GM18867 (cell line): ENCODE data around the gene KRT81.
"Not testable (repeated sequence)": the region's sequence is repeated elsewhere in the genome, so short reads cannot be mapped to it uniquely, and the experiment has no call there.

ENCODE experiments used
- ATAC-seq: cut with Tn5 transposase; IDR thresholded peaks from one replicate; pipeline ENCODE4 v1.9.1; 2021; ENCODE audit warnings: mild to moderate bottlenecking, moderate library complexity; ENCODE audit not compliant: unreplicated experiment

The KRT81 gene

GRCh38 chr12:52318241-52318990 lies 27.1 kb upstream of the KRT81 start:
- no peak for ATAC-seq

GRCh38 chr12:52317468-52318052 lies 26.2 kb upstream of the KRT81 start:
- ATAC-seq = no peak

- no peak for ATAC-seq
These were observed 25.4 kb upstream of the KRT81 start for GRCh38 chr12:52316701-52317100.

GRCh38 chr12:52316290-52316689 lies 25.0 kb upstream of the KRT81 start:
- ATAC-seq = no peak

GRCh38 chr12:52315721-52316120 lies 24.4 kb upstream of the KRT81 start:
- ATAC-seq = not testable (repeated sequence)

- no peak for ATAC-seq
These were observed 23.2 kb upstream of the KRT81 start for GRCh38 chr12:52314511-52314910.

GRCh38 chr12:52313926-52314325 lies 22.6 kb upstream of the KRT81 start:
- ATAC-seq = no peak

- ATAC-seq = no peak
These were observed 22.1 kb upstream of the KRT81 start for GRCh38 chr12:52313461-52313860.

GRCh38 chr12:52312086-52312485 lies 20.8 kb upstream of the KRT81 start:
- ATAC-seq = no peak

GRCh38 chr12:52311285-52311648 lies 19.9 kb upstream of the KRT81 start:
- no peak for ATAC-seq

- no peak for ATAC-seq
These were observed 19.4 kb upstream of the KRT81 start for GRCh38 chr12:52310622-52311284.

- ATAC-seq = no peak
These were observed 17.6 kb upstream of the KRT81 start for GRCh38 chr12:52308806-52309425.

GRCh38 chr12:52307836-52308805 lies 16.8 kb upstream of the KRT81 start:
- ATAC-seq = no peak

GRCh38 chr12:52306731-52307130 lies 15.4 kb upstream of the KRT81 start:
- ATAC-seq = no peak

GRCh38 chr12:52305921-52306705 lies 14.8 kb upstream of the KRT81 start:
- no peak for ATAC-seq

- ATAC-seq = peak; percentile 83
These were observed 13.6 kb upstream of the KRT81 start for GRCh38 chr12:52304941-52305411.

- not testable (repeated sequence) for ATAC-seq
These were observed 11.0 kb upstream of the KRT81 start for GRCh38 chr12:52302242-52302914.

- ATAC-seq = not testable (repeated sequence)
These were observed 10.4 kb upstream of the KRT81 start for GRCh38 chr12:52301721-52302120.
